Measurements from ENCODE around the gene CACNA1E. TPM values are rescaled to one million over a fixed set of nuclear protein-coding genes. Genes with fewer than 3 reads are reported as not detected.

CACNA1E gene
- total RNA-seq, 1 experiment from 2014 or later, result 0.46 TPM

DNA sequence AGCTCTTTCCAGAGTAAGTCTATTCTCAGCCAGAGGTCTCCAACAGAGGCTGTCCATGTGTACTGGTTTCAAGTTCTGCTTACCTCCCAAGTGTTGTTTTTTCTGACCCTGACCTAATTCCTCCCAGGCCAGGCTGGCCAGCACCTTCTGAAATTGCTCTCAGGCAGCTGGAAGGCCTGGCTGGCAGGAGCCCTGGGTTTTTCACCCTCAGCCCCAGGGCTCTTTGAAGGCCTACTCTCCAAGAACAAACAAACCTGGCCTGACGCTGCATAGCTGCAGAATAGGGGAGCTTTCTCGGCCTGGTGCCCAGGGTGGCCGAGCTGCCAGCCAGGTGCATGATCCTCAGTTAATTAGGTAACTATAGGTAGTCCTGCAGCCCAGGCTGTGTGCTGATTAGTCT lies 147.5 kb downstream of the CACNA1E start:
- Histone ChIP-seq H3K4ac (ENCODE audit: low read depth, low read length) (no peak overlapping the region), H2AFZ (ENCODE audit: low read length) (no peak overlapping the region), H3K56ac (ENCODE audit: insufficient read length, low read depth, low read length) (no peak overlapping the region), H4K91ac (ENCODE audit: insufficient read length, low read depth, low read length) (no peak overlapping the region), H3K4me2 (ENCODE audit: insufficient read depth, insufficient read length, low read length) (no peak overlapping the region), H4K20me1 (ENCODE audit: control insufficient read depth, insufficient read depth, insufficient read length) (no peaks in the 10 kb centered on the region), H3K14ac (ENCODE audit: insufficient read depth, low read length) (no peak overlapping the region), H2BK5ac (ENCODE audit: insufficient read length, low read length) (no peak overlapping the region), H3K9ac (ENCODE audit: extremely low read depth, insufficient read length, low read length) (no peak overlapping the region), H3K18ac (ENCODE audit: insufficient read length, low read depth, low read length) (no peak overlapping the region), H3K9me3 (ENCODE audit: control insufficient read depth, low read depth, low read length) (no peaks in the 10 kb centered on the region), H4K8ac (replicated peaks; ENCODE audit: insufficient read length, low read depth, low read length) (no peak overlapping the region), H3K23me2 (ENCODE audit: insufficient read length, low read depth, low read length, poor library complexity, severe bottlenecking) (no peaks in the 10 kb centered on the region), H4K5ac (ENCODE audit: insufficient read length, low read depth, low read length) (no peak overlapping the region), H3K27me3 (ENCODE audit: insufficient read depth, low read length) (no peaks in the 10 kb centered on the region), H3K4me1 (ENCODE audit: insufficient read depth, low read length) (no peaks in the 10 kb centered on the region), H2BK20ac (ENCODE audit: low read depth, low read length, poor library complexity, severe bottlenecking) (no peak overlapping the region), H3K79me1 (ENCODE audit: insufficient read depth, low read depth, low read length, poor library complexity, severe bottlenecking) (no peaks in the 10 kb centered on the region), H3K79me2 (ENCODE audit: insufficient read depth, low read length) (no peaks in the 10 kb centered on the region), H3K27ac (ENCODE audit: insufficient read length, low read depth, low read length) (no peak overlapping the region), H2BK12ac (ENCODE audit: insufficient read length, low read depth, low read length) (no peak overlapping the region), H2BK120ac (ENCODE audit: low read depth, low read length, poor library complexity, severe bottlenecking) (no peak overlapping the region), H3K23ac (ENCODE audit: insufficient read length, low read depth, low read length) (no peak overlapping the region), H2BK15ac (ENCODE audit: low read depth, low read length) (no peak overlapping the region), H2AK5ac (ENCODE audit: insufficient read length, low read length) (no peak overlapping the region), H3T11ph (ENCODE audit: low read length) (no peak overlapping the region)
- DNase-seq, result no peak
- no peak overlapping the region for H3K4me3 Mint-ChIP-seq
- no CpG with 5 or more reads among the region's 3 CpGs for WGBS (ENCODE audit: extremely low coverage, insufficient read length, low lambda C conversion rate)
- H3K36me3 Mint-ChIP-seq (ENCODE audit: insufficient read depth in 1 of 3, low read depth in 3 of 3), result no peaks in the 10 kb centered on the region; a peak in 1 of 7 replicates
- H3K4me1 Mint-ChIP-seq, result peaks cover 0 to 12% of the 10 kb centered on the region in 2 experiments; a peak in 2 of 4 replicates
- TF ChIP-seq, protein P1, sequence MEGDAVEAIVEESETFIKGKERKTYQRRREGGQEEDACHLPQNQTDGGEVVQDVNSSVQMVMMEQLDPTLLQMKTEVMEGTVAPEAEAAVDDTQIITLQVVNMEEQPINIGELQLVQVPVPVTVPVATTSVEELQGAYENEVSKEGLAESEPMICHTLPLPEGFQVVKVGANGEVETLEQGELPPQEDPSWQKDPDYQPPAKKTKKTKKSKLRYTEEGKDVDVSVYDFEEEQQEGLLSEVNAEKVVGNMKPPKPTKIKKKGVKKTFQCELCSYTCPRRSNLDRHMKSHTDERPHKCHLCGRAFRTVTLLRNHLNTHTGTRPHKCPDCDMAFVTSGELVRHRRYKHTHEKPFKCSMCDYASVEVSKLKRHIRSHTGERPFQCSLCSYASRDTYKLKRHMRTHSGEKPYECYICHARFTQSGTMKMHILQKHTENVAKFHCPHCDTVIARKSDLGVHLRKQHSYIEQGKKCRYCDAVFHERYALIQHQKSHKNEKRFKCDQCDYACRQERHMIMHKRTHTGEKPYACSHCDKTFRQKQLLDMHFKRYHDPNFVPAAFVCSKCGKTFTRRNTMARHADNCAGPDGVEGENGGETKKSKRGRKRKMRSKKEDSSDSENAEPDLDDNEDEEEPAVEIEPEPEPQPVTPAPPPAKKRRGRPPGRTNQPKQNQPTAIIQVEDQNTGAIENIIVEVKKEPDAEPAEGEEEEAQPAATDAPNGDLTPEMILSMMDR (conservative IDR thresholded peaks at IDR 0.05), result no peak
- H3K27me3 Mint-ChIP-seq (ENCODE audit: low read depth), result peaks cover 4% of the 10 kb centered on the region
- H3K27ac Mint-ChIP-seq, result no peak overlapping the region
- H3K9me3 Mint-ChIP-seq, result no peaks in the 10 kb centered on the region
